IMR-90 (cell line): ENCODE results near the gene ERICH2. TPM values are rescaled to one million over a fixed set of nuclear protein-coding genes. Genes with fewer than 3 reads are reported as not detected.

ENCODE experiments used
- ATAC-seq: fragments of 200-7000 bp; cut with Tn5 transposase; 2 replicates; pipeline ENCODE4 v1.9.1; 2020; ENCODE audit warnings: low read depth, mild to moderate bottlenecking, moderate library complexity
- BruUV-seq: library from RNA; stranded (reverse); fragments of 400-500 nt; replicated peaks from 2 replicates; lab custom pipeline; 2021; lab: Mats Ljungman, UMichigan
- CTCF ChIA-PET: fragments of 300-600 bp; formaldehyde crosslinking; extraction: SDS; loops from one replicate; lab custom pipeline; 2021; ENCODE audit warnings: antibody characterized with exemption; lab: Yijun Ruan, JAX
- POLR2A ChIA-PET: fragments of 300-600 bp; sonication (Branson Sonifier 250); formaldehyde crosslinking; loops from one replicate; lab custom pipeline; 2022; ENCODE audit warnings: antibody characterized with exemption; ENCODE audit not compliant: unreplicated experiment; lab: Charles Lee
- DNase-seq: peaks from one replicate; pipeline ENCODE4 v3.0.0; 2013
- H2AFZ ChIP-seq: replicated peaks from 2 replicates; pipeline ENCODE3; 2013; ENCODE audit warnings: low read length, mild to moderate bottlenecking; ENCODE audit not compliant: poor library complexity
- H2AK5ac ChIP-seq: 2 replicates; pipeline ENCODE4 v1.6.1; 2013; ENCODE audit warnings: low read depth, low read length, inconsistent platforms
- H2AK9ac ChIP-seq: replicated peaks from 2 replicates; pipeline ENCODE3; 2013; ENCODE audit warnings: mild to moderate bottlenecking, low read depth, low read length, moderate library complexity; ENCODE audit not compliant: poor library complexity
- H2BK120ac ChIP-seq: 2 replicates; pipeline ENCODE4 v1.6.1; 2013; ENCODE audit warnings: low read depth, low read length, inconsistent platforms
- H2BK15ac ChIP-seq: 3 replicates; pipeline ENCODE4 v1.6.1; 2013; ENCODE audit warnings: low read depth, low read length, inconsistent platforms
- H2BK20ac ChIP-seq: 2 replicates; pipeline ENCODE4 v1.6.1; 2013; ENCODE audit warnings: low read depth, mild to moderate bottlenecking, inconsistent platforms, low read length, moderate library complexity
- H2BK5ac ChIP-seq: 2 replicates; pipeline ENCODE4 v1.6.1; 2013; ENCODE audit warnings: mild to moderate bottlenecking, low read depth, low read length, inconsistent platforms; ENCODE audit not compliant: poor library complexity, severe bottlenecking
- H3K14ac ChIP-seq: replicated peaks from 2 replicates; pipeline ENCODE4 v1.6.1; 2013; ENCODE audit warnings: low read depth, low read length, inconsistent platforms
- H3K18ac ChIP-seq: 2 replicates; pipeline ENCODE4 v1.6.1; 2013; ENCODE audit warnings: low read depth, low read length, control low read depth
- H3K23ac ChIP-seq: 2 replicates; pipeline ENCODE4 v1.6.1; 2013; ENCODE audit warnings: low read depth, low read length, inconsistent platforms
- H3K27ac ChIP-seq: 2 replicates; pipeline ENCODE4 v1.5.1; 2013; ENCODE audit warnings: mild to moderate bottlenecking, control low read depth, low read length; ENCODE audit not compliant: insufficient read depth
- H3K27me3 ChIP-seq: 2 replicates; pipeline ENCODE4 v1.6.1; 2013; ENCODE audit warnings: low read length; ENCODE audit not compliant: control insufficient read depth, insufficient read depth
- H3K36me3 ChIP-seq: 2 replicates; pipeline ENCODE4 v1.6.1; 2013; ENCODE audit warnings: low read length, mixed read lengths; ENCODE audit not compliant: control insufficient read depth, insufficient read depth
- H3K4ac ChIP-seq: 2 replicates; pipeline ENCODE4 v1.6.1; 2013; ENCODE audit warnings: low read depth, low read length, inconsistent platforms
- H3K4me1 ChIP-seq: 2 replicates; pipeline ENCODE4 v1.6.1; 2013; ENCODE audit warnings: low read length, mixed read lengths; ENCODE audit not compliant: control insufficient read depth, insufficient read depth
- H3K4me2 ChIP-seq: 2 replicates; pipeline ENCODE4 v1.6.1; 2013; ENCODE audit warnings: low read depth, mild to moderate bottlenecking, control low read depth, low read length, moderate library complexity
- H3K4me3 ChIP-seq: 2 replicates; pipeline ENCODE4 v1.5.1; 2013; ENCODE audit warnings: low read depth, mild to moderate bottlenecking, control low read depth, low read length, moderate library complexity; ENCODE audit not compliant: insufficient read depth
- H3K56ac ChIP-seq: 2 replicates; pipeline ENCODE4 v1.6.1; 2013; ENCODE audit warnings: low read length, inconsistent platforms; ENCODE audit not compliant: insufficient read depth; ENCODE audit errors: extremely low read depth
- H3K79me1 ChIP-seq, 2 experiments: 2 replicates each; pipeline ENCODE4 v1.6.1; 2013; ENCODE audit warnings: low read length in 2 of 2, inconsistent platforms in 1 of 2, low read depth in 1 of 2
- H3K9ac ChIP-seq: 2 replicates; pipeline ENCODE4 v1.6.1; 2013; ENCODE audit warnings: low read depth, low read length, control low read depth
- H3K9me1 ChIP-seq: 2 replicates; pipeline ENCODE4 v1.6.1; 2013; ENCODE audit warnings: low read length, inconsistent platforms; ENCODE audit not compliant: insufficient read depth
- H3K9me3 ChIP-seq: 2 replicates; pipeline ENCODE4 v1.6.1; 2013; ENCODE audit warnings: low read length; ENCODE audit not compliant: control insufficient read depth, insufficient read depth
- H4K20me1 ChIP-seq: 2 replicates; pipeline ENCODE4 v1.6.1; 2013; ENCODE audit warnings: low read length, inconsistent platforms; ENCODE audit not compliant: insufficient read depth
- H4K5ac ChIP-seq: 2 replicates; pipeline ENCODE4 v1.6.1; 2013; ENCODE audit warnings: mild to moderate bottlenecking, low read depth, low read length, control low read depth
- H4K8ac ChIP-seq, 2 experiments: 2 replicates each; pipeline ENCODE4 v1.6.1; 2013; ENCODE audit warnings: low read depth in 2 of 2, low read length in 2 of 2, control low read depth in 1 of 2, inconsistent platforms in 1 of 2
- H4K91ac ChIP-seq: 2 replicates; pipeline ENCODE4 v1.6.1; 2013; ENCODE audit warnings: low read depth, low read length, inconsistent platforms; ENCODE audit not compliant: insufficient read depth
- BHLHE40 ChIP-seq: fragments of 150-350 bp; IDR thresholded peaks from 2 replicates; pipeline ENCODE4 v1.6.1; 2016; ENCODE audit warnings: mild to moderate bottlenecking, low read depth, low read length
- CEBPB ChIP-seq: IDR thresholded peaks from 2 replicates; pipeline ENCODE4 v1.6.1; 2012; ENCODE audit warnings: low read depth, low read length, improper control_type of control experiment
- CHD1 ChIP-seq: IDR thresholded peaks from 2 replicates; pipeline ENCODE4 v1.6.1; 2012; ENCODE audit warnings: low read depth, low read length, improper control_type of control experiment
- CTCF ChIP-seq: conservative IDR thresholded peaks from 2 replicates; pipeline ENCODE4 v1.5.1; 2012; ENCODE audit warnings: mild to moderate bottlenecking, low read depth, low read length, improper control_type of control experiment
- ELK1 ChIP-seq: fragments of 150-350 bp; IDR thresholded peaks from 2 replicates; pipeline ENCODE4 v1.6.1; 2016; ENCODE audit warnings: low read depth, mild to moderate bottlenecking, low read length, moderate library complexity, borderline replicate concordance
- FOS ChIP-seq: fragments of 150-350 bp; IDR thresholded peaks from 2 replicates; pipeline ENCODE4 v1.6.1; 2016; ENCODE audit warnings: low read depth, low read length
- MAZ ChIP-seq: IDR thresholded peaks from 2 replicates; pipeline ENCODE4 v1.6.1; 2012; ENCODE audit warnings: low read depth, mild to moderate bottlenecking, low read length, improper control_type of control experiment, moderate library complexity, borderline replicate concordance
- MXI1 ChIP-seq: IDR thresholded peaks from 2 replicates; pipeline ENCODE4 v1.6.1; 2012; ENCODE audit warnings: low read depth, mild to moderate bottlenecking, low read length, moderate library complexity, borderline replicate concordance
- NFE2L2 ChIP-seq: fragments of 150-350 bp; IDR thresholded peaks from 2 replicates; pipeline ENCODE4 v1.6.1; 2016; ENCODE audit warnings: low read depth, mild to moderate bottlenecking, low read length
- POLR2A ChIP-seq: IDR thresholded peaks from 2 replicates; pipeline ENCODE4 v1.6.1; 2012; ENCODE audit warnings: mild to moderate bottlenecking, low read depth, low read length
- RAD21 ChIP-seq: IDR thresholded peaks from 2 replicates; pipeline ENCODE4 v1.6.1; 2012; ENCODE audit warnings: low read length, improper control_type of control experiment
- RCOR1 ChIP-seq: IDR thresholded peaks from 2 replicates; pipeline ENCODE4 v1.6.1; 2012; ENCODE audit warnings: mild to moderate bottlenecking, low read length, improper control_type of control experiment; ENCODE audit not compliant: insufficient replicate concordance
- RFX5 ChIP-seq: IDR thresholded peaks from 2 replicates; pipeline ENCODE4 v1.8.0; 2012; ENCODE audit warnings: low read depth, mild to moderate bottlenecking, low read length, moderate library complexity
- SMC3 ChIP-seq: fragments of 150-350 bp; IDR thresholded peaks from 2 replicates; pipeline ENCODE4 v1.6.1; 2016; ENCODE audit warnings: low read depth, mild to moderate bottlenecking, antibody characterized with exemption, low read length, moderate library complexity
- USF2 ChIP-seq: fragments of 150-350 bp; IDR thresholded peaks from 2 replicates; pipeline ENCODE4 v1.6.1; 2017; ENCODE audit warnings: mild to moderate bottlenecking, antibody characterized with exemption, low read length, low read depth
- WGBS, 2 experiments: methylation state at CpG; one replicate each; pipeline versions ENCODE4 v1.1.5 to v1.1.7; 2013; ENCODE audit warnings: missing lambda C conversion rate in 2 of 2; ENCODE audit not compliant: insufficient read length in 1 of 2; ENCODE audit errors: extremely low coverage in 2 of 2; 5-methylcytosine and 5-hydroxymethylcytosine counted together
- dilution Hi-C: fragments of 300-500 bp; cut with HindIII; formaldehyde crosslinking; loops from one replicate; pipeline ENCODE4 v1.14.3; 2018; ENCODE audit warnings: low sequenced_read_pairs; ENCODE audit not compliant: unreplicated experiment
- in situ Hi-C: fragments of 300-500 bp; cut with MboI; formaldehyde crosslinking; loops from 3 replicates; pipeline ENCODE4 v1.14.3; 2019; ENCODE audit warnings: low sequenced_read_pairs, inconsistent platforms, mixed read lengths
- intact Hi-C: fragments of 100-400 bp; cut with micrococcal nuclease; formaldehyde crosslinking; loops from 2 replicates; pipeline ENCODE4 v1.10.0; 2022
- polyA plus RNA-seq, 3 experiments: library from polyadenylated mRNA; depleted of rRNA; stranded (reverse); fragments of >200 nt; gene quantifications; 2 replicates each; pipeline ENCODE4 v1.2.3, GENCODE V29; 2012; ENCODE audit warnings: low replicate concordance in 1 of 3
- total RNA-seq: library from RNA; depleted of rRNA; stranded (reverse); fragments of >200 nt; gene quantifications from 2 replicates; pipeline ENCODE4 v1.2.3, GENCODE V29; 2012

The ERICH2 gene
- total and polyA plus RNA-seq, 2 of the 4 experiments (the other 2 are of a cell fraction), result not detected

GRCh38 chr2:170733798-170734600, 36.2 kb upstream of the ERICH2 start:
- no peak overlapping the region for H3K27ac ChIP-seq
- dilution Hi-C loops (no loop called here), in situ Hi-C loops (no loop called here), intact Hi-C loops (no loop called here)
- H3K23ac ChIP-seq, result no peak overlapping the region
- no TSS peak for BruUV-seq
- DNase-seq (no peak), ATAC-seq (no peak)
- H4K91ac ChIP-seq, result no peak overlapping the region
- no peak overlapping the region for H4K8ac ChIP-seq
- no peak overlapping the region for H3K14ac ChIP-seq
- no peaks in the 10 kb centered on the region for H3K9me3 ChIP-seq
- no peak overlapping the region for H2BK20ac ChIP-seq
- H2AK9ac ChIP-seq, result no peak overlapping the region
- no peaks in the 10 kb centered on the region for H3K27me3 ChIP-seq
- no peaks in the 10 kb centered on the region for H3K79me1 ChIP-seq
- no peak overlapping the region for H4K5ac ChIP-seq
- no peak overlapping the region for H3K56ac ChIP-seq
- no peak overlapping the region for H2BK5ac ChIP-seq
- no peaks in the 10 kb centered on the region for H3K9me1 ChIP-seq
- CTCF ChIA-PET, result no interaction called here
- no peaks in the 10 kb centered on the region for H4K20me1 ChIP-seq
- H3K9ac ChIP-seq, result no peak overlapping the region
- no peak overlapping the region for H2BK120ac ChIP-seq
- no peaks in the 10 kb centered on the region for H3K36me3 ChIP-seq
- H3K4me1 ChIP-seq, result no peaks in the 10 kb centered on the region
- POLR2A ChIA-PET, result no interaction called here
- no peak overlapping the region for H3K4me3 ChIP-seq
- H3K18ac ChIP-seq, result no peak overlapping the region
- H3K4ac ChIP-seq, result no peak overlapping the region
- no peak overlapping the region for H2BK15ac ChIP-seq
- H3K4me2 ChIP-seq, result no peak overlapping the region
- TF ChIP-seq RCOR1 (no peak), RFX5 (no peak), MAZ (no peak), MXI1 (no peak), USF2 (no peak), RAD21 (no peak), CEBPB (no peak), SMC3 (no peak), NFE2L2 (no peak), CTCF (no peak), ELK1 (no peak), POLR2A (no peak), FOS (no peak), BHLHE40 (no peak), CHD1 (no peak)
- no peak overlapping the region for H2AFZ ChIP-seq
- no peak overlapping the region for H2AK5ac ChIP-seq
- no CpG with 5 or more reads among the region's 1 CpG for WGBS, 2 experiments
